Duodenal mucosa (tissue), 2 donors: ENCODE results near the gene PGLYRP3.

Experiments
- H3K27ac ChIP-seq: one replicate; pipeline ENCODE4 v1.7.0; 2013; ENCODE audit warnings: low read depth, low read length
- H3K27me3 ChIP-seq, 2 donors: one replicate each; pipeline ENCODE4 v1.7.0; 2013; ENCODE audit warnings: low read length in 2 of 2, control low read depth in 1 of 2; ENCODE audit not compliant: insufficient read depth in 2 of 2, control insufficient read depth in 1 of 2
- H3K36me3 ChIP-seq, 2 donors: one replicate each; pipeline ENCODE4 v1.7.0; 2013; ENCODE audit warnings: low read length in 2 of 2, control low read depth in 1 of 2; ENCODE audit not compliant: insufficient read depth in 2 of 2, control insufficient read depth in 1 of 2
- H3K4me1 ChIP-seq, 2 donors: one replicate each; pipeline ENCODE4 v1.7.0; 2013; ENCODE audit warnings: low read length in 2 of 2, control low read depth in 1 of 2; ENCODE audit not compliant: insufficient read depth in 2 of 2, control insufficient read depth in 1 of 2
- H3K4me3 ChIP-seq, 2 donors: one replicate each; pipeline ENCODE4 v1.7.0; 2013; ENCODE audit warnings: low read length in 2 of 2, low read depth in 1 of 2
- H3K9ac ChIP-seq, 2 donors: one replicate each; pipeline ENCODE4 v1.7.0; 2013; ENCODE audit warnings: low read length in 2 of 2, low read depth in 1 of 2
- H3K9me3 ChIP-seq, 2 donors: one replicate each; pipeline ENCODE4 v1.7.0; 2013; ENCODE audit warnings: low read length in 2 of 2, control low read depth in 1 of 2; ENCODE audit not compliant: control insufficient read depth in 1 of 2

Gene PGLYRP3

GRCh38 chr1:153312570-153313186 is at the start of gene PGLYRP3:
PGLYRP3 (minus strand) TSS chr1:153312952; CDS start chr1:153310665, 2,287 bp downstream.
- Histone ChIP-seq H3K4me3 (no peak within 1 kb of the TSS), H3K27ac (no peak within 1 kb of the TSS), H3K27me3 (no peaks in the 10 kb centered on the region), H3K4me1 (no peaks in the 10 kb centered on the region), H3K9me3 (no peaks in the 10 kb centered on the region), H3K9ac (no peak within 1 kb of the TSS), H3K36me3 (no peaks in the 10 kb centered on the region)

GRCh38 chr1:153362187-153362775 is 49.5 kb upstream of the PGLYRP3 start:
- Histone ChIP-seq H3K4me1 (peaks cover 0 to 10% of the 10 kb centered on the region in 2 donors), H3K9me3 (no peaks in the 10 kb centered on the region), H3K4me3 (no peak overlapping the region), H3K27me3 (no peaks in the 10 kb centered on the region), H3K9ac (no peak overlapping the region), H3K27ac (no peak overlapping the region), H3K36me3 (no peaks in the 10 kb centered on the region)

- H3K36me3 ChIP-seq = no peaks in the 10 kb centered on the region
- no peaks in the 10 kb centered on the region for H3K27me3 ChIP-seq
- H3K27ac ChIP-seq = no peak overlapping the region
- peaks cover 0 to 10% of the 10 kb centered on the region in 2 donors for H3K4me1 ChIP-seq
- no peak overlapping the region for H3K9ac ChIP-seq
- no peaks in the 10 kb centered on the region for H3K9me3 ChIP-seq
- no peak overlapping the region for H3K4me3 ChIP-seq
These were observed 48.8 kb upstream of the PGLYRP3 start for GRCh38 chr1:153361480-153362109.

GRCh38 chr1:153360592-153361479 is 48.1 kb upstream of the PGLYRP3 start:
- no peak overlapping the region for H3K9ac ChIP-seq
- H3K4me1 ChIP-seq = peaks cover 0 to 10% of the 10 kb centered on the region in 2 donors
- no peak overlapping the region for H3K4me3 ChIP-seq
- no peaks in the 10 kb centered on the region for H3K9me3 ChIP-seq
- no peaks in the 10 kb centered on the region for H3K27me3 ChIP-seq
- H3K36me3 ChIP-seq = no peaks in the 10 kb centered on the region
- H3K27ac ChIP-seq = no peak overlapping the region

- Histone ChIP-seq H3K9me3 (no peaks in the 10 kb centered on the region), H3K36me3 (no peaks in the 10 kb centered on the region), H3K4me3 (no peak overlapping the region), H3K4me1 (peaks cover 0 to 10% of the 10 kb centered on the region in 2 donors), H3K9ac (no peak overlapping the region), H3K27me3 (no peaks in the 10 kb centered on the region), H3K27ac (no peak overlapping the region)
These were observed 47.4 kb upstream of the PGLYRP3 start for GRCh38 chr1:153360190-153360589.

GRCh38 chr1:153359241-153359640 is 46.5 kb upstream of the PGLYRP3 start:
- no peaks in the 10 kb centered on the region for H3K36me3 ChIP-seq
- no peak overlapping the region for H3K9ac ChIP-seq
- H3K4me1 ChIP-seq = peaks cover 0 to 10% of the 10 kb centered on the region in 2 donors
- H3K4me3 ChIP-seq = no peak overlapping the region
- H3K9me3 ChIP-seq = no peaks in the 10 kb centered on the region
- no peaks in the 10 kb centered on the region for H3K27me3 ChIP-seq
- H3K27ac ChIP-seq = no peak overlapping the region

GRCh38 chr1:153358691-153358975 is 45.9 kb upstream of the PGLYRP3 start:
- peaks cover 0 to 10% of the 10 kb centered on the region in 2 donors for H3K4me1 ChIP-seq

GRCh38 chr1:153357853-153358690 is 45.3 kb upstream of the PGLYRP3 start, which contains the start of gene S100A9:
S100A9 (plus strand) TSS chr1:153357854; CDS start chr1:153358284, 430 bp downstream.
- Histone ChIP-seq H3K4me1 (peaks cover 0 to 10% of the 10 kb centered on the region in 2 donors), H3K9ac (no peak within 1 kb of the TSS), H3K4me3 (no peak within 1 kb of the TSS), H3K9me3 (no peaks in the 10 kb centered on the region), H3K36me3 (no peaks in the 10 kb centered on the region), H3K27me3 (no peaks in the 10 kb centered on the region), H3K27ac (no peak within 1 kb of the TSS)

More at GRCh38 chr1:153358691-153358975, 45.9 kb upstream of the PGLYRP3 start:
- H3K4me3 ChIP-seq = no peak overlapping the region
- H3K36me3 ChIP-seq = no peaks in the 10 kb centered on the region
- H3K9me3 ChIP-seq = no peaks in the 10 kb centered on the region
- H3K9ac ChIP-seq = no peak overlapping the region
- H3K27ac ChIP-seq = no peak overlapping the region
- no peaks in the 10 kb centered on the region for H3K27me3 ChIP-seq

- H3K9me3 ChIP-seq = no peaks in the 10 kb centered on the region
- peaks cover 0 to 10% of the 10 kb centered on the region in 2 donors for H3K4me1 ChIP-seq
- H3K9ac ChIP-seq = no peak overlapping the region
- no peak overlapping the region for H3K27ac ChIP-seq
- H3K36me3 ChIP-seq = no peaks in the 10 kb centered on the region
- H3K4me3 ChIP-seq = no peak overlapping the region
- H3K27me3 ChIP-seq = no peaks in the 10 kb centered on the region
These were observed 44.5 kb upstream of the PGLYRP3 start for GRCh38 chr1:153357076-153357852.
